C4-2B (cell line): ENCODE measurements around the gene TM4SF20.

ENCODE experiments used
- H3K27ac ChIP-seq: fragments of 450-650 bp; 2 replicates; pipeline ENCODE4 v1.5.1; 2017
- ZFX ChIP-seq: fragments of 450-650 bp; IDR thresholded peaks from 2 replicates; pipeline ENCODE4 v1.6.1; 2017
- TF ChIP-seq, protein P1 (sequence below): fragments of 450-650 bp; conservative IDR thresholded peaks from 2 replicates; pipeline ENCODE4 v1.5.1; 2017; ENCODE audit warnings: mild to moderate bottlenecking

Gene TM4SF20

DNA sequence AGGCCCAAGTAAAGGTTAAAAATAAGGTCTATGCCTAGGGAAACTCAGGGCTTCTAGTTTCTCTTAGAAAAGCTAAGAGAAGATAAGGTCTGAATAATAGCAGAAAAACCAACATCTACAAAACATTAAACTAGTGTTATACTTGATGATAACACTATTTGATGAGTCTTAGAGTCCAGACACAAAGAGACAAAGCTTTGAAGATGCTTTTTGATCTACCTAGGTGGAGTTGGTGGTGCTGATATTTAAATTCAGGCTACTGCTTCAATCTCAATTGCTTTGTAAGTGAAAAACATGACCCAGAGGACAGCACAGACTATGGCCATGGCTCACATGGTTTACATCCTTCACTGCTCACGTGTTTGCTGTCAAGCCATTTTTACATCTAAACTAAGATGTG, 65.8 kb downstream of the TM4SF20 start:
- TF ChIP-seq, protein P1, sequence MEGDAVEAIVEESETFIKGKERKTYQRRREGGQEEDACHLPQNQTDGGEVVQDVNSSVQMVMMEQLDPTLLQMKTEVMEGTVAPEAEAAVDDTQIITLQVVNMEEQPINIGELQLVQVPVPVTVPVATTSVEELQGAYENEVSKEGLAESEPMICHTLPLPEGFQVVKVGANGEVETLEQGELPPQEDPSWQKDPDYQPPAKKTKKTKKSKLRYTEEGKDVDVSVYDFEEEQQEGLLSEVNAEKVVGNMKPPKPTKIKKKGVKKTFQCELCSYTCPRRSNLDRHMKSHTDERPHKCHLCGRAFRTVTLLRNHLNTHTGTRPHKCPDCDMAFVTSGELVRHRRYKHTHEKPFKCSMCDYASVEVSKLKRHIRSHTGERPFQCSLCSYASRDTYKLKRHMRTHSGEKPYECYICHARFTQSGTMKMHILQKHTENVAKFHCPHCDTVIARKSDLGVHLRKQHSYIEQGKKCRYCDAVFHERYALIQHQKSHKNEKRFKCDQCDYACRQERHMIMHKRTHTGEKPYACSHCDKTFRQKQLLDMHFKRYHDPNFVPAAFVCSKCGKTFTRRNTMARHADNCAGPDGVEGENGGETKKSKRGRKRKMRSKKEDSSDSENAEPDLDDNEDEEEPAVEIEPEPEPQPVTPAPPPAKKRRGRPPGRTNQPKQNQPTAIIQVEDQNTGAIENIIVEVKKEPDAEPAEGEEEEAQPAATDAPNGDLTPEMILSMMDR: no peak
- TF ChIP-seq ZFX: no peak
- no peak overlapping the region for H3K27ac ChIP-seq

DNA sequence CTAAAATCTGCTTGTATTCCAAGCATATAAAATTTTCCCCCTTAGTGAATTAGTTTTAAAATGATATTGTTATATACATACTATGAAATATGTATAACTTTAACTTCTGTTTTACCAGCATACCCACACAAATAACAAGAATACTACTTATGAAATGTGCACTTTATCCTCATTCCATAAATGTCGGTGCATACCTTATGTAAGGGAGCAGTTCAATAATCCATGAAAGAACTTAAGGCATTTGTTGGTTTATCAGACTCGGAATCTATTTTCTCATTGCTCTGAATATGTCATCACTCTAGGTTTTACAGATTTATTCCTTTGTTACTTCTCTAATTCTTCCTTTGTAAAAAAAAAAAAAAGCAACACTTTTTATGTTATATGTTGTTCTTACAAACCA, 66.5 kb downstream of the TM4SF20 start:
- no peak overlapping the region for H3K27ac ChIP-seq
- TF ChIP-seq ZFX: no peak
- TF ChIP-seq, protein P1: no peak
